ENCODE data around the gene PTPRB.
A peak's percentile ranks its signal among the peaks of the same experiment; 100 is the strongest.

The PTPRB gene

GRCh38 chr12:70592664-70593063, 44.6 kb downstream of the PTPRB start:
- no peak for DNase-seq (ENCODE audit: low spot score)

- DNase-seq (ENCODE audit: low spot score): no peak
Observed at GRCh38 chr12:70590549-70591226, 46.5 kb downstream of the PTPRB start.

GRCh38 chr12:70590051-70590450, 47.2 kb downstream of the PTPRB start:
- peak; percentile 85 for DNase-seq (ENCODE audit: low spot score)

- DNase-seq (ENCODE audit: low spot score): no peak
Observed at GRCh38 chr12:70584332-70584731, 52.9 kb downstream of the PTPRB start.

- no peak for DNase-seq (ENCODE audit: low spot score)
Observed at GRCh38 chr12:70583251-70583650, 54.0 kb downstream of the PTPRB start.

GRCh38 chr12:70581208-70581607, 56.0 kb downstream of the PTPRB start:
- no peak for DNase-seq (ENCODE audit: low spot score)

GRCh38 chr12:70577283-70577634, 60.0 kb downstream of the PTPRB start:
- DNase-seq (ENCODE audit: low spot score): no peak

- DNase-seq (ENCODE audit: low spot score): peak; percentile 90
Observed at GRCh38 chr12:70576341-70577282, 60.6 kb downstream of the PTPRB start.

GRCh38 chr12:70571705-70572268, 65.4 kb downstream of the PTPRB start:
- no peak for DNase-seq (ENCODE audit: low spot score)

- DNase-seq (ENCODE audit: low spot score): no peak
Observed at GRCh38 chr12:70571029-70571428, 66.2 kb downstream of the PTPRB start.

GRCh38 chr12:70561550-70561949, 75.7 kb downstream of the PTPRB start:
- DNase-seq (ENCODE audit: low spot score): no peak

GRCh38 chr12:70560671-70561070, 76.6 kb downstream of the PTPRB start:
- no peak for DNase-seq (ENCODE audit: low spot score)

GRCh38 chr12:70559390-70559789, 77.8 kb downstream of the PTPRB start:
- DNase-seq (ENCODE audit: low spot score): no peak

- DNase-seq (ENCODE audit: low spot score): peak; percentile 98
Observed at GRCh38 chr12:70557583-70558191, 79.5 kb downstream of the PTPRB start.

- DNase-seq (ENCODE audit: low spot score): no peak
Observed at GRCh38 chr12:70556179-70556869, 80.9 kb downstream of the PTPRB start.

- DNase-seq (ENCODE audit: low spot score): no peak
Observed at GRCh38 chr12:70555081-70555480, 82.1 kb downstream of the PTPRB start.

GRCh38 chr12:70553391-70553859, 83.8 kb downstream of the PTPRB start:
- no peak for DNase-seq (ENCODE audit: low spot score)

GRCh38 chr12:70551731-70552130, 85.5 kb downstream of the PTPRB start:
- DNase-seq (ENCODE audit: low spot score): no peak

GRCh38 chr12:70550180-70550577, 87.0 kb downstream of the PTPRB start:
- no peak for DNase-seq (ENCODE audit: low spot score)

GRCh38 chr12:70549340-70550179, 87.7 kb downstream of the PTPRB start:
- DNase-seq (ENCODE audit: low spot score): no peak

GRCh38 chr12:70543444-70543843, 93.8 kb downstream of the PTPRB start:
- peak; percentile 18 for DNase-seq (ENCODE audit: low spot score)

Measured in Ammon's horn (tissue), 1 donor.